Ishikawa (cell line): ENCODE data around the gene DCDC2.

Source experiments
- CEBPB ChIP-seq: IDR thresholded peaks from 2 replicates; pipeline ENCODE4 v1.6.1; 2012
- CREB1 ChIP-seq: IDR thresholded peaks from 2 replicates; pipeline ENCODE4 v1.6.1; 2012; ENCODE audit warnings: low read depth
- EGR1 ChIP-seq: IDR thresholded peaks from 2 replicates; pipeline ENCODE4 v1.6.1; 2012
- EP300 ChIP-seq: IDR thresholded peaks from 2 replicates; pipeline ENCODE4 v1.6.1; 2012; ENCODE audit warnings: borderline replicate concordance
- MAX ChIP-seq: IDR thresholded peaks from 2 replicates; pipeline ENCODE4 v1.6.1; 2012
- NFIC ChIP-seq: IDR thresholded peaks from 2 replicates; pipeline ENCODE4 v1.6.1; 2012
- RAD21 ChIP-seq: IDR thresholded peaks from 2 replicates; pipeline ENCODE4 v1.6.1; 2012; ENCODE audit warnings: low read depth
- REST ChIP-seq: IDR thresholded peaks from 2 replicates; pipeline ENCODE4 v1.6.1; 2012; ENCODE audit warnings: low read depth, mild to moderate bottlenecking
- TAF1 ChIP-seq: IDR thresholded peaks from 2 replicates; pipeline ENCODE4 v1.6.1; 2012; ENCODE audit warnings: low read depth, mild to moderate bottlenecking
- TCF12 ChIP-seq: IDR thresholded peaks from 2 replicates; pipeline ENCODE4 v1.6.1; 2012; ENCODE audit warnings: low read depth
- TEAD4 ChIP-seq: IDR thresholded peaks from 2 replicates; pipeline ENCODE4 v1.6.1; 2012
- USF1 ChIP-seq: IDR thresholded peaks from 2 replicates; pipeline ENCODE4 v1.6.1; 2012
- YY1 ChIP-seq: IDR thresholded peaks from 2 replicates; pipeline ENCODE4 v1.6.1; 2012; ENCODE audit warnings: low read depth
- ZBTB7A ChIP-seq: IDR thresholded peaks from 2 replicates; pipeline ENCODE4 v1.6.1; 2012; ENCODE audit warnings: low read depth

- no peak for TF ChIP-seq CEBPB
- no peak for TF ChIP-seq EP300
- no peak for TF ChIP-seq MAX
- no peak for TF ChIP-seq TEAD4
- no peak for TF ChIP-seq TCF12
- TF ChIP-seq TAF1, result no peak
- TF ChIP-seq EGR1, result no peak
- TF ChIP-seq ZBTB7A, result no peak
- TF ChIP-seq REST, result no peak
- TF ChIP-seq YY1, result no peak
- TF ChIP-seq NFIC, result no peak
- TF ChIP-seq USF1, result no peak
- no peak for TF ChIP-seq RAD21
- TF ChIP-seq CREB1, result no peak
These were observed 37.0 kb upstream of the DCDC2 start for GRCh38 chr6:24394780-24395437.
